H1 (cell line): ENCODE data around the gene SH2D1A. TPM values are rescaled to one million over a fixed set of nuclear protein-coding genes. Genes with fewer than 3 reads are reported as not detected.

Experiments used
- CTCF ChIA-PET: fragments of 300-600 bp; sonication (Branson Sonifier 250); formaldehyde crosslinking; loops from one replicate; lab custom pipeline; 2021; ENCODE audit not compliant: partially characterized antibody; lab: Charles Lee
- POLR2A ChIA-PET: fragments of 300-600 bp; sonication (Branson Sonifier 250); formaldehyde crosslinking; loops from one replicate; lab custom pipeline; 2021; ENCODE audit warnings: inconsistent platforms; ENCODE audit not compliant: partially characterized antibody; lab: Charles Lee
- DNase-seq, 2 experiments: peaks; one replicate each; pipeline versions ENCODE4 v3.0.0 to v3.0.0-alpha.2; 2010 to 2022; ENCODE audit warnings: low spot score in 2 of 2, low read depth in 1 of 2, mixed read lengths in 1 of 2
- FAIRE-seq: peaks from 2 replicates; lab custom pipeline; 2011; peaks lifted over from hg19 to GRCh38; lab: Jason Lieb, UNC
- H2AFZ ChIP-seq: 2 replicates; pipeline ENCODE4 v1.8.1; 2012; ENCODE audit warnings: low read length, inconsistent platforms
- H2AK5ac ChIP-seq: 2 replicates; pipeline ENCODE4 v1.6.1; 2013; ENCODE audit warnings: low read depth, low read length
- H2BK120ac ChIP-seq: replicated peaks from 2 replicates; pipeline ENCODE3; 2013; ENCODE audit warnings: low read depth, low read length, inconsistent platforms
- H2BK12ac ChIP-seq: 2 replicates; pipeline ENCODE4 v1.6.1; 2013; ENCODE audit warnings: low read depth, low read length
- H2BK15ac ChIP-seq: 2 replicates; pipeline ENCODE4 v1.6.1; 2013; ENCODE audit warnings: low read length
- H2BK20ac ChIP-seq: 2 replicates; pipeline ENCODE4 v1.6.1; 2013; ENCODE audit warnings: low read length
- H2BK5ac ChIP-seq: 2 replicates; pipeline ENCODE4 v1.6.1; 2013; ENCODE audit warnings: low read depth, low read length
- H3K14ac ChIP-seq: 2 replicates; pipeline ENCODE4 v1.6.1; 2013; ENCODE audit warnings: inconsistent platforms; ENCODE audit not compliant: insufficient read length
- H3K18ac ChIP-seq: 2 replicates; pipeline ENCODE4 v1.6.1; 2013; ENCODE audit warnings: low read length; ENCODE audit errors: extremely low read depth
- H3K23ac ChIP-seq: 2 replicates; pipeline ENCODE4 v1.6.1; 2013; ENCODE audit warnings: inconsistent platforms; ENCODE audit not compliant: insufficient read length
- H3K23me2 ChIP-seq: 2 replicates; pipeline ENCODE4 v1.6.1; 2013; ENCODE audit warnings: low read depth, low read length
- H3K27ac ChIP-seq: 2 replicates; pipeline ENCODE4 v1.6.1; 2011; ENCODE audit warnings: low read depth, low read length, inconsistent platforms
- H3K27me3 ChIP-seq, 4 experiments: replicated peaks in 1 of 4; 1 replicate in 1 of 4; 2 replicates in 3 of 4; pipeline versions ENCODE4 v1.6.1 to v1.8.1; 2011 to 2013; ENCODE audit warnings: low read length in 3 of 4, mild to moderate bottlenecking in 3 of 4, inconsistent platforms in 2 of 4, mixed read lengths in 2 of 4, moderate library complexity in 1 of 4; ENCODE audit not compliant: control insufficient read depth in 3 of 4, insufficient read depth in 3 of 4; ENCODE audit errors: extremely low read depth in 1 of 4
- H3K36me3 ChIP-seq, 4 experiments: 2 replicates each; pipeline versions ENCODE4 v1.6.1 to v1.8.1; 2011 to 2013; ENCODE audit warnings: mild to moderate bottlenecking in 4 of 4, low read length in 3 of 4, moderate library complexity in 2 of 4, control low read depth in 1 of 4, inconsistent platforms in 1 of 4; ENCODE audit not compliant: insufficient read depth in 4 of 4, control insufficient read depth in 2 of 4
- H3K4ac ChIP-seq: replicated peaks from 2 replicates; pipeline ENCODE3; 2013; ENCODE audit warnings: low read length, low read depth, mixed read lengths, inconsistent platforms; ENCODE audit not compliant: insufficient read length
- H3K4me1 ChIP-seq, 4 experiments: replicated peaks in 1 of 4; 1 replicate in 1 of 4; 2 replicates in 3 of 4; pipeline versions ENCODE4 v1.6.1 to v1.8.1; 2011 to 2013; ENCODE audit warnings: low read length in 3 of 4, inconsistent platforms in 2 of 4, mixed read lengths in 1 of 4; ENCODE audit not compliant: insufficient read depth in 4 of 4, control insufficient read depth in 3 of 4
- H3K4me2 ChIP-seq, 2 experiments: 2 replicates each; pipeline versions ENCODE4 v1.6.1 to v1.8.1; 2011 to 2013; ENCODE audit warnings: low read depth in 2 of 2, low read length in 2 of 2, control low read depth in 1 of 2, inconsistent platforms in 1 of 2, mild to moderate bottlenecking in 1 of 2; ENCODE audit not compliant: insufficient read depth in 1 of 2
- H3K4me3 ChIP-seq, 4 experiments: fragments of 200-600, 300-600 bp in 1 of 4; sonication (generic), shearing (Covaris generic), sonication (Bioruptor Twin) in 1 of 4; 2 replicates each; pipeline versions ENCODE4 v1.5.1 to v1.8.1; 2011 to 2016; ENCODE audit warnings: low read length in 4 of 4, low read depth in 3 of 4, control low read depth in 2 of 4, inconsistent platforms in 2 of 4, mild to moderate bottlenecking in 2 of 4, mixed read lengths in 1 of 4, moderate library complexity in 1 of 4; ENCODE audit not compliant: insufficient read depth in 2 of 4; ENCODE audit errors: extremely low read depth in 1 of 4
- H3K56ac ChIP-seq: replicated peaks from 2 replicates; pipeline ENCODE3; 2013; ENCODE audit warnings: low read depth, mild to moderate bottlenecking, mixed read lengths, low read length, inconsistent platforms; ENCODE audit not compliant: insufficient read length
- H3K79me1 ChIP-seq: 2 replicates; pipeline ENCODE4 v1.6.1; 2013; ENCODE audit warnings: low read depth, low read length, control low read depth
- H3K79me2 ChIP-seq, 2 experiments: 2 replicates each; pipeline versions ENCODE4 v1.6.1 to v1.8.1; 2012 to 2013; ENCODE audit warnings: low read length in 2 of 2, mild to moderate bottlenecking in 2 of 2, inconsistent platforms in 1 of 2; ENCODE audit not compliant: insufficient read depth in 2 of 2, control insufficient read depth in 1 of 2
- H3K9ac ChIP-seq, 4 experiments: replicated peaks in 1 of 4; 1 replicate in 1 of 4; 2 replicates in 3 of 4; pipeline versions ENCODE4 v1.6.1 to v1.8.1; 2011 to 2013; ENCODE audit warnings: low read depth in 3 of 4, low read length in 3 of 4, control low read depth in 2 of 4, mild to moderate bottlenecking in 2 of 4, moderate library complexity in 2 of 4, inconsistent platforms in 1 of 4; ENCODE audit errors: extremely low read depth in 1 of 4
- H3K9me3 ChIP-seq, 2 experiments: 2 replicates each; pipeline versions ENCODE4 v1.6.1 to v1.8.1; 2012 to 2013; ENCODE audit warnings: mild to moderate bottlenecking in 2 of 2, moderate library complexity in 2 of 2, control low read depth in 1 of 2, inconsistent platforms in 1 of 2, low read depth in 1 of 2, low read length in 1 of 2, mixed read lengths in 1 of 2; ENCODE audit not compliant: insufficient read depth in 2 of 2
- H4K20me1 ChIP-seq, 2 experiments: replicated peaks in 1 of 2; 2 replicates each; pipeline versions ENCODE3 to v1.8.1; 2011 to 2013; ENCODE audit warnings: inconsistent platforms in 2 of 2, low read length in 2 of 2, mild to moderate bottlenecking in 1 of 2; ENCODE audit not compliant: insufficient read depth in 2 of 2, control insufficient read depth in 1 of 2
- H4K5ac ChIP-seq: 2 replicates; pipeline ENCODE4 v1.6.1; 2013; ENCODE audit warnings: low read length, low read depth, mixed read lengths, inconsistent platforms; ENCODE audit not compliant: insufficient read length
- H4K8ac ChIP-seq: 2 replicates; pipeline ENCODE4 v1.8.0; 2013; ENCODE audit warnings: mild to moderate bottlenecking, moderate library complexity, low read length, inconsistent platforms; ENCODE audit not compliant: insufficient read depth; ENCODE audit errors: extremely low read depth
- H4K91ac ChIP-seq: replicated peaks from 2 replicates; pipeline ENCODE3; 2013; ENCODE audit warnings: low read length, mixed read lengths, inconsistent platforms; ENCODE audit not compliant: insufficient read length
- ASH2L ChIP-seq: fragments of 200-600, 300-600 bp; sonication (generic); IDR thresholded peaks from one replicate; pipeline ENCODE4 v1.7.1; 2017; ENCODE audit warnings: low read length
- CHD1 ChIP-seq: IDR thresholded peaks from 2 replicates; pipeline ENCODE4 v1.6.1; 2012; ENCODE audit warnings: low read depth, low read length, improper control_type of control experiment
- CTBP2 ChIP-seq: IDR thresholded peaks from 2 replicates; pipeline ENCODE4 v1.7.0; 2011; ENCODE audit warnings: borderline replicate concordance, mild to moderate bottlenecking, moderate library complexity, mixed read lengths, low read length; ENCODE audit not compliant: insufficient read depth, insufficient read length
- EP300 ChIP-seq, 2 experiments: IDR thresholded peaks; 1 replicate in 1 of 2; 2 replicates in 1 of 2; pipeline ENCODE4 v1.6.1; 2011 to 2012; ENCODE audit warnings: low read depth in 2 of 2, low read length in 2 of 2, mild to moderate bottlenecking in 2 of 2, borderline replicate concordance in 1 of 2, inconsistent platforms in 1 of 2, moderate library complexity in 1 of 2
- FOSL1 ChIP-seq: IDR thresholded peaks from 2 replicates; pipeline ENCODE4 v1.6.1; 2011; ENCODE audit warnings: mild to moderate bottlenecking, low read depth, low read length, moderate library complexity; ENCODE audit not compliant: insufficient read depth
- MAFK ChIP-seq: IDR thresholded peaks from 2 replicates; pipeline ENCODE4 v1.6.1; 2012; ENCODE audit warnings: low read depth, mild to moderate bottlenecking, improper control_type of control experiment, low read length
- PHF8 ChIP-seq: fragments of 200-600 bp; sonication (generic); conservative IDR thresholded peaks from 2 replicates; pipeline ENCODE4 v1.7.1; 2012; ENCODE audit warnings: low read depth, mild to moderate bottlenecking, inconsistent platforms, low read length, moderate library complexity
- POLR2AphosphoS5 ChIP-seq: IDR thresholded peaks from 2 replicates; pipeline ENCODE4 v1.6.1; 2011; ENCODE audit warnings: low read depth, low read length
- RFX5 ChIP-seq: IDR thresholded peaks from 2 replicates; pipeline ENCODE4 v1.6.1; 2011; ENCODE audit warnings: low read depth, low read length, improper control_type of control experiment, borderline replicate concordance
- SP2 ChIP-seq: IDR thresholded peaks from 2 replicates; pipeline ENCODE4 v1.6.1; 2012; ENCODE audit warnings: mild to moderate bottlenecking, low read length, inconsistent platforms
- SP4 ChIP-seq: IDR thresholded peaks from 2 replicates; pipeline ENCODE4 v1.6.1; 2012; ENCODE audit warnings: low read length, inconsistent platforms
- TBP ChIP-seq: IDR thresholded peaks from 2 replicates; pipeline ENCODE4 v1.6.1; 2011; ENCODE audit warnings: low read depth, low read length, improper control_type of control experiment
- TCF12 ChIP-seq: IDR thresholded peaks from 2 replicates; pipeline ENCODE4 v1.6.1; 2011; ENCODE audit warnings: low read depth, mild to moderate bottlenecking, low read length
- TEAD4 ChIP-seq: IDR thresholded peaks from 2 replicates; pipeline ENCODE4 v1.6.1; 2012; ENCODE audit warnings: low read depth, low read length, inconsistent platforms, mixed read lengths
- WGBS, 2 experiments: shearing (Covaris generic) in 1 of 2; methylation state at CpG; one replicate each; pipeline versions ENCODE4 v1.1.6 to v1.1.7; 2013 to 2015; ENCODE audit warnings: low lambda C conversion rate in 2 of 2, mixed read lengths in 2 of 2, inconsistent platforms in 1 of 2, low coverage in 1 of 2, missing lambda C conversion rate in 1 of 2; ENCODE audit not compliant: insufficient replicate concordance in 2 of 2, insufficient coverage in 1 of 2, insufficient read length in 1 of 2; ENCODE audit errors: extremely low coverage in 1 of 2, missing lambda C conversion rate in 1 of 2; 5-methylcytosine and 5-hydroxymethylcytosine counted together
- polyA plus RNA-seq, 7 experiments: library from polyadenylated mRNA; depleted of rRNA in 3 of 7; stranded (reverse) in 5 of 7; unstranded in 2 of 7; fragments of >200 nt in 5 of 7; fragments of 200-250 nt in 2 of 7; gene quantifications; 1 replicate in 5 of 7; 2 replicates in 1 of 7; 4 replicates in 1 of 7; pipeline versions ENCODE4 v1.2.1 to v1.2.3, GENCODE V29; 2011 to 2013; ENCODE audit warnings: missing spikeins in 2 of 7, mixed read lengths in 2 of 7
- total RNA-seq: library from RNA; stranded (reverse); fragmentation: NEBNext Ultra II Directional; extraction: Animal tissue kit (Norgen Biotek cat#: 25700); gene quantifications from 2 replicates; pipeline ENCODE4 v1.2.1, GENCODE V29; 2021

SH2D1A gene
- total and polyA plus RNA-seq, 2 of the 8 experiments (the other 6 are each of a cell fraction or from before 2014, with no cell fraction given) = not detected

DNA sequence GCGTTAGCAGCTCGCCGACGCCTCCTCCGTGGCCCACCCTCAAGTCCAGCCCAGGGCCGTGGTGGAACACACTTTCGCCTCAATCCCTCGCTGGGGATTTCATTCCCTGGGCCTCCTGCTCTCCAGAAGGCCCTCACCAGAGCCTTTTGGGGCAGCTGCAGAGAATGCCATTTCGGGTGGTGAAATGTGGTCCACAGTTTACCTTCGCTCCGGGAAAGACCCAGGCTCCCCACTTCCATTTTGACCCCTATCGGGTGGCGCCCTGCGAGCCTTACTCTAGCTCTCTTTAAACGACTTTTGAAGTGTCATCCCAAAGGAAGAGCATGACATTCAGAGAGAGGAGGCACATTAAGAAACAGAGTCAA is 496 bp downstream of the SH2D1A start:
- FAIRE-seq (no peak), DNase-seq (no peak)
- Histone ChIP-seq H2BK20ac (no peak overlapping the region), H2BK5ac (no peak overlapping the region), H3K79me2 (no peaks in the 10 kb centered on the region), H2BK120ac (no peak overlapping the region), H3K4me2 (no peak overlapping the region), H3K9me3 (no peaks in the 10 kb centered on the region), H3K27me3 (no peaks in the 10 kb centered on the region), H3K18ac (no peak overlapping the region), H3K4ac (no peak overlapping the region), H2BK12ac (no peak overlapping the region), H3K9ac (no peak overlapping the region), H3K23ac (no peak overlapping the region), H3K27ac (no peak overlapping the region), H4K5ac (no peak overlapping the region), H3K23me2 (no peaks in the 10 kb centered on the region), H3K36me3 (no peaks in the 10 kb centered on the region), H3K4me3 (no peak overlapping the region), H4K20me1 (no peaks in the 10 kb centered on the region), H3K56ac (no peak overlapping the region), H3K14ac (no peak overlapping the region), H4K91ac (no peak overlapping the region), H3K4me1 (no peaks in the 10 kb centered on the region), H3K79me1 (no peaks in the 10 kb centered on the region), H4K8ac (no peak overlapping the region), H2BK15ac (no peak overlapping the region), H2AFZ (no peak overlapping the region), H2AK5ac (no peak overlapping the region)
- WGBS, 2 experiments = 82% methylated on average over 9 of the region's 15 CpGs; no CpG with 5 or more reads in 1 of the 2 experiments
- CTCF ChIA-PET = no interaction called here
- POLR2A ChIA-PET = no interaction called here
- TF ChIP-seq TEAD4 (no peak), MAFK (no peak), PHF8 (no peak), EP300 (IDR thresholded peaks at IDR 0.05; ENCODE audit: borderline replicate concordance in 1 of 2, low read depth in 2 of 2, low read length in 2 of 2) (no peak), CTBP2 (no peak), ASH2L (no peak), TCF12 (no peak), POLR2AphosphoS5 (no peak), FOSL1 (no peak), TBP (no peak), CHD1 (no peak), SP2 (no peak), RFX5 (no peak), SP4 (no peak)
